PC-9 (cell line): ENCODE measurements around the gene CCT6A.

Source experiments
- EZH2 ChIP-seq: fragments of 200-600 bp; sonication (generic); IDR thresholded peaks from 2 replicates; pipeline ENCODE4 v1.8.0; 2017; ENCODE audit warnings: antibody characterized with exemption, low read depth
- TF ChIP-seq, protein P1 (sequence below): fragments of 200-600 bp; sonication (generic); conservative IDR thresholded peaks from 2 replicates; pipeline ENCODE4 v1.6.1; 2017; ENCODE audit warnings: mixed run types, antibody characterized with exemption, mild to moderate bottlenecking, moderate library complexity

DNA sequence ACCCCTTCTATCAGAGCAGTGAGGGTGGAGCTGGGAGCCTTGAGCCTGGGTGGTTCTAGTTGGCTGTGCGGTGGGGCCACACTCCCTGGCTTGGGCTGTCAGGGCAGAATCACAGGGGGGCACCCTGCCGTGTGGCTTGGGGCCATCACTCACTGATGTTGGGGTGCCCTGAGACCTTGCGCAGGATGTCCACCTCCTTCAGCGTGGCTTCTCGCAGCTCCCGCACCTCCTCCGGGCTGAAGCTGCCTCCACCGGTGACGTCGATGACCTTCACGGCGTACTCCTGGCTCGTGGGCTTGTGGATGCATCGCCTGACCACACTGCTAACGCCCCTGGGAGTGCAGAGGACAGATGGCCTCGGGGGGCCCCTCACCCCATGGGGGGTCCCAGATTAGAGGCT, 35.9 kb downstream of the CCT6A start:
- TF ChIP-seq, protein P1, sequence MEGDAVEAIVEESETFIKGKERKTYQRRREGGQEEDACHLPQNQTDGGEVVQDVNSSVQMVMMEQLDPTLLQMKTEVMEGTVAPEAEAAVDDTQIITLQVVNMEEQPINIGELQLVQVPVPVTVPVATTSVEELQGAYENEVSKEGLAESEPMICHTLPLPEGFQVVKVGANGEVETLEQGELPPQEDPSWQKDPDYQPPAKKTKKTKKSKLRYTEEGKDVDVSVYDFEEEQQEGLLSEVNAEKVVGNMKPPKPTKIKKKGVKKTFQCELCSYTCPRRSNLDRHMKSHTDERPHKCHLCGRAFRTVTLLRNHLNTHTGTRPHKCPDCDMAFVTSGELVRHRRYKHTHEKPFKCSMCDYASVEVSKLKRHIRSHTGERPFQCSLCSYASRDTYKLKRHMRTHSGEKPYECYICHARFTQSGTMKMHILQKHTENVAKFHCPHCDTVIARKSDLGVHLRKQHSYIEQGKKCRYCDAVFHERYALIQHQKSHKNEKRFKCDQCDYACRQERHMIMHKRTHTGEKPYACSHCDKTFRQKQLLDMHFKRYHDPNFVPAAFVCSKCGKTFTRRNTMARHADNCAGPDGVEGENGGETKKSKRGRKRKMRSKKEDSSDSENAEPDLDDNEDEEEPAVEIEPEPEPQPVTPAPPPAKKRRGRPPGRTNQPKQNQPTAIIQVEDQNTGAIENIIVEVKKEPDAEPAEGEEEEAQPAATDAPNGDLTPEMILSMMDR, result no peak
- TF ChIP-seq EZH2, result no peak
